ENCODE data around the gene MID1IP1.

GRCh38 chrX:38760883-38761282 lies 40.4 kb upstream of the MID1IP1 start:
- TF ChIP-seq POLR2A (IDR thresholded peaks at IDR 0.05) (no peak), POLR2AphosphoS5 (IDR thresholded peaks at IDR 0.05) (no peak), EP300 (IDR thresholded peaks at IDR 0.05) (no peak)
- TF ChIP-seq, protein P1, sequence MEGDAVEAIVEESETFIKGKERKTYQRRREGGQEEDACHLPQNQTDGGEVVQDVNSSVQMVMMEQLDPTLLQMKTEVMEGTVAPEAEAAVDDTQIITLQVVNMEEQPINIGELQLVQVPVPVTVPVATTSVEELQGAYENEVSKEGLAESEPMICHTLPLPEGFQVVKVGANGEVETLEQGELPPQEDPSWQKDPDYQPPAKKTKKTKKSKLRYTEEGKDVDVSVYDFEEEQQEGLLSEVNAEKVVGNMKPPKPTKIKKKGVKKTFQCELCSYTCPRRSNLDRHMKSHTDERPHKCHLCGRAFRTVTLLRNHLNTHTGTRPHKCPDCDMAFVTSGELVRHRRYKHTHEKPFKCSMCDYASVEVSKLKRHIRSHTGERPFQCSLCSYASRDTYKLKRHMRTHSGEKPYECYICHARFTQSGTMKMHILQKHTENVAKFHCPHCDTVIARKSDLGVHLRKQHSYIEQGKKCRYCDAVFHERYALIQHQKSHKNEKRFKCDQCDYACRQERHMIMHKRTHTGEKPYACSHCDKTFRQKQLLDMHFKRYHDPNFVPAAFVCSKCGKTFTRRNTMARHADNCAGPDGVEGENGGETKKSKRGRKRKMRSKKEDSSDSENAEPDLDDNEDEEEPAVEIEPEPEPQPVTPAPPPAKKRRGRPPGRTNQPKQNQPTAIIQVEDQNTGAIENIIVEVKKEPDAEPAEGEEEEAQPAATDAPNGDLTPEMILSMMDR (IDR thresholded peaks at IDR 0.05), result no peak
